ENCODE results near the gene HAO1. TPM values are rescaled to one million over a fixed set of nuclear protein-coding genes. Genes with fewer than 3 reads are reported as not detected.
A peak's percentile ranks its signal among the peaks of the same experiment; 100 is the strongest.

The HAO1 gene
- total and polyA plus RNA-seq, 8 donors, result 0.16 to 0.54 (median 0.24) TPM; not detected in 4

DNA sequence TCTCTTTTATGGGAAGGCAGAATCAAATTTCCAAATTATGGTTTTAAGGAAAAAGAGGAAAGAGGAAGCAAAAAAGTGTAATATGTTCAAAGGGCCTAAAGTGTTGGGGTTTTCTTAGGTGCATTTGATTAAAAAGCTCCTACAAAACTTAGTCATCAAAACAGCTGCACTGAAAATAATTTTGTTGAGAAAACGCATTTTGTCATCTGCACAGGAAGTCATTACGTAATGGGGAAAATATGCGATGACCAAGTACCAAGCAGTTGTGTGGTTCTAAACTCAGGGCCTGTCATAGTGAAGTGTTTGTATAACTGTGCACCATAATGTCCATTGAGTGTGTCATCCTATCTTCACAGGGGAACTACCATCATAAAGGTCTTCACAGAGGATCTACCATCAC, 15.6 kb downstream of the HAO1 start:
- ATAC-seq, result peak in 1 of 4 donors; percentile 54

DNA sequence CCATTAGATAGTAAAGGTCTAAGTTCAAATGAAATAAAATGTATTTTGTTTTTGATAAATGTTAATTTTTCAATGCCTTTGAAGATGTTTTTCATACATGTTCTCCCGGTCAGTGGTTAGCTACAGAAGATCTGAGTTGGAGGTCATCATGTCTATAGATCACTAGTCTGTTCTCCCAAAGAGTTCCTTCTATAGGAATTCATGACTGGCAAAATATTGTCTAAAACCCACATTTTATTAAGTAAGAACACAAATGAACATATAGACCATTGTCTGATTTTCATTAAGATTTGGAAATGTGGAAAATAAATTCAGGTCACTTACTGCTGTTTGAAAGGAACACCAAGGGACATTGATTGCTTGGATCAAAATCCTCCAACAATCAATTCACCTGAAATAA, 23.6 kb downstream of the HAO1 start:
- Histone ChIP-seq H3K27ac (no peak overlapping the region), H3K9me3 (no peaks in the 10 kb centered on the region), H3K27me3 (no peaks in the 10 kb centered on the region), H3K4me3 (no peak overlapping the region), H3K36me3 (no peaks in the 10 kb centered on the region), H3K4me1 (no peaks in the 10 kb centered on the region)
- no peak for DNase-seq
- no peak for FAIRE-seq
- intact Hi-C loops (cut with DNase I), result no loop called here
- no peak for ATAC-seq
- 92 to 96% methylated on average over 1 of the region's 1 CpG for whole genome bisulfite sequencing, 2 donors
- TF ChIP-seq, protein P1, sequence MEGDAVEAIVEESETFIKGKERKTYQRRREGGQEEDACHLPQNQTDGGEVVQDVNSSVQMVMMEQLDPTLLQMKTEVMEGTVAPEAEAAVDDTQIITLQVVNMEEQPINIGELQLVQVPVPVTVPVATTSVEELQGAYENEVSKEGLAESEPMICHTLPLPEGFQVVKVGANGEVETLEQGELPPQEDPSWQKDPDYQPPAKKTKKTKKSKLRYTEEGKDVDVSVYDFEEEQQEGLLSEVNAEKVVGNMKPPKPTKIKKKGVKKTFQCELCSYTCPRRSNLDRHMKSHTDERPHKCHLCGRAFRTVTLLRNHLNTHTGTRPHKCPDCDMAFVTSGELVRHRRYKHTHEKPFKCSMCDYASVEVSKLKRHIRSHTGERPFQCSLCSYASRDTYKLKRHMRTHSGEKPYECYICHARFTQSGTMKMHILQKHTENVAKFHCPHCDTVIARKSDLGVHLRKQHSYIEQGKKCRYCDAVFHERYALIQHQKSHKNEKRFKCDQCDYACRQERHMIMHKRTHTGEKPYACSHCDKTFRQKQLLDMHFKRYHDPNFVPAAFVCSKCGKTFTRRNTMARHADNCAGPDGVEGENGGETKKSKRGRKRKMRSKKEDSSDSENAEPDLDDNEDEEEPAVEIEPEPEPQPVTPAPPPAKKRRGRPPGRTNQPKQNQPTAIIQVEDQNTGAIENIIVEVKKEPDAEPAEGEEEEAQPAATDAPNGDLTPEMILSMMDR (IDR thresholded peaks at IDR 0.05), result no peak

More for the DNA sequence above, 15.6 kb downstream of the HAO1 start:
- no peak for FAIRE-seq
- WGBS, 2 donors, result 78 to 79% methylated on average over 3 of the region's 3 CpGs
- DNase-seq, result no peak
- H3K4me1 ChIP-seq, result no peaks in the 10 kb centered on the region
- intact Hi-C loops (cut with DNase I), result no loop called here
- H3K27ac ChIP-seq, result no peak overlapping the region
- H3K4me3 ChIP-seq, result no peak overlapping the region
- H3K27me3 ChIP-seq, result no peaks in the 10 kb centered on the region
- no peaks in the 10 kb centered on the region for H3K36me3 ChIP-seq
- H3K9me3 ChIP-seq, result no peaks in the 10 kb centered on the region
- TF ChIP-seq, protein P1 (IDR thresholded peaks at IDR 0.05), result no peak

DNA sequence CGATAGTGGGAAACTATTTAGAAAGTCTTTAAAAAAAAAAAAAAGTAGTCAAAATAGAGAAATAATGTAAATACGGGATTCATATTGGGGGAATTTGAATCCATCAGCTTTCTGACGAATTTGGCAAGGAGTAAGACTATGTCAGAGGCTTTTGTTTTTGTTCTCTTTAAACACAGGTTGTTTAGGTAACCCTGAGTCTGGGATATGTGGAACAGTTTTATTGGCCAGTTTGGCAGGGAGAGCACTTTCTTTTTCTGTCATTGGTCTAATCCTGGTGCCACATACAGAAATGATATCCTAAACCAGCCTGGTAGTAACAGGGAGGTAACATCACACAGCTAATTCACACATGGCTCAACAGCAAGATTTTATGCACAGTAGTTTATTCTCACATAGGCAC, 27.7 kb downstream of the HAO1 start:
- no peak overlapping the region for H3K4me3 ChIP-seq
- ATAC-seq, result no peak
- intact Hi-C loops (cut with DNase I), result no loop called here

DNA sequence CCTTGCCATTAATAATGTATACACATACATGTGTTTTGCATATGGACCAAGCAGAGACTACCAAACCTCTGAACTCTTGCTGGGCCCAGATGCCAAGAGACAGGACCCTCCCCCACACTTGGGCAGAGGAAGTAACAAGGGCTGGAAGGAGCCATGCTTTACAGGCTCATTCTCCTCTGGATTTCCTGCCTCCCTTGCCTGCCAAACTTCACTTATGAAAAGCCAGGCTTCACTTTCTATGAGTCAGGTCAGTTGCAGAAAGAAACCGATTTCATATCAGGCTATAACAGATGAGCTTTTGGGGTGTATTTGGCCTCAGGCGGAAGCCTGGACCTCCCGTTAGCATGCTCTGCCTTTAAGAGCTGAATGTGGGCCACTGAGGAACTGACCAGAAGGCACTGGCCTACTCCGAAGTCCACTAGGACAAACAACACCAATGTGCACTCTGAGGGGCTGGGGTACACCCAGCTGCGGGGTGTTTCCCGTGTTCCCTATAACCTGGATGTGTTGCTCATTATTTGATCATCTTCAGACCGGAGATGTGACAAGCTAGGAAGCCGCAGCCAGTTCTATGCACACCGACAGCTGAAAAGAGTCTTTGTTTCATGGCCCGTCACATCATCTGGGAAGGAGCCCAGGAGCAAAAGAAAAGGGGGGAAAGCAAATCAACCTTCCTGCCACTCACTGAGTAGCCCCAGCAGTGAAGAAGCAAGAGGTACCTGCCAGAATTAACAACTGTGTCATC, 28.5 kb downstream of the HAO1 start:
- Histone ChIP-seq H3K4me1 (no peaks in the 10 kb centered on the region), H3K36me3 (no peaks in the 10 kb centered on the region), H3K27me3 (no peaks in the 10 kb centered on the region), H3K27ac (no peak overlapping the region), H3K4me3 (no peak overlapping the region), H3K9me3 (no peaks in the 10 kb centered on the region)
- TF ChIP-seq, protein P1 (IDR thresholded peaks at IDR 0.05), result no peak
- 59 to 66% methylated on average over 10 of the region's 10 CpGs for WGBS, 2 donors
- ATAC-seq (no peak), FAIRE-seq (no peak), DNase-seq (no peak)
- intact Hi-C loops (cut with DNase I), result no loop called here

More for the DNA sequence above, 27.7 kb downstream of the HAO1 start:
- TF ChIP-seq, protein P1 (IDR thresholded peaks at IDR 0.05), result no peak
- WGBS, 2 donors, result 58 to 72% methylated on average over 3 of the region's 3 CpGs
- Histone ChIP-seq H3K36me3 (no peaks in the 10 kb centered on the region), H3K27ac (no peak overlapping the region), H3K9me3 (no peaks in the 10 kb centered on the region), H3K4me1 (no peaks in the 10 kb centered on the region), H3K27me3 (no peaks in the 10 kb centered on the region)
- DNase-seq (no peak), FAIRE-seq (no peak)

- DNase-seq, result no peak
- Histone ChIP-seq H3K4me3 (no peak overlapping the region), H3K36me3 (no peaks in the 10 kb centered on the region), H3K27ac (no peak overlapping the region), H3K4me1 (no peaks in the 10 kb centered on the region), H3K27me3 (no peaks in the 10 kb centered on the region), H3K9me3 (no peaks in the 10 kb centered on the region)
- WGBS, 2 donors, result 47 to 55% methylated on average over 4 of the region's 4 CpGs
- ATAC-seq, result no peak
- TF ChIP-seq, protein P1 (IDR thresholded peaks at IDR 0.05), result no peak
- intact Hi-C loops (cut with DNase I), result no loop called here
- no peak for FAIRE-seq
Measured at GRCh38 chr20:7908905-7909304, 31.4 kb downstream of the HAO1 start.
